GM23338 (cell line): Measurements from ENCODE around the gene PPM1E.

Experiments
- CREB1 ChIP-seq: fragments of 250-450 bp; sonication (Bioruptor Pico); IDR thresholded peaks from 2 replicates; pipeline ENCODE4 v1.5.0; 2020; ENCODE audit warnings: low read depth, mild to moderate bottlenecking, moderate library complexity
- CTCF ChIP-seq, 2 experiments: fragments of 200-600 bp in 1 of 2; sonication (generic) in 1 of 2; conservative IDR thresholded peaks; 2 replicates each; pipeline versions ENCODE4 v1.5.1 to v1.6.1; 2016 to 2017; ENCODE audit warnings: antibody characterized with exemption in 2 of 2, low read depth in 2 of 2, mild to moderate bottlenecking in 2 of 2, moderate library complexity in 1 of 2
- ETS1 ChIP-seq: IDR thresholded peaks from 2 replicates; pipeline ENCODE4 v1.6.1; 2016; ENCODE audit warnings: antibody characterized with exemption
- EZH2 ChIP-seq: fragments of 200-600 bp; sonication (generic); IDR thresholded peaks from one replicate; pipeline ENCODE4 v1.8.0; 2017; ENCODE audit warnings: antibody characterized with exemption, mild to moderate bottlenecking, low read depth; ENCODE audit not compliant: unreplicated experiment
- EZH2phosphoT487 ChIP-seq: fragments of 200-600 bp; sonication (generic); IDR thresholded peaks from one replicate; pipeline ENCODE4 v1.8.1; 2018; ENCODE audit warnings: antibody characterized with exemption; ENCODE audit not compliant: unreplicated experiment
- JUNB ChIP-seq: IDR thresholded peaks from one replicate; pipeline ENCODE4 v1.6.1; 2016; ENCODE audit warnings: antibody characterized with exemption; ENCODE audit not compliant: unreplicated experiment
- POLR2AphosphoS5 ChIP-seq: IDR thresholded peaks from 2 replicates; pipeline ENCODE4 v1.6.1; 2016; ENCODE audit warnings: antibody characterized with exemption, low read depth
- REST ChIP-seq: IDR thresholded peaks from one replicate; pipeline ENCODE4 v1.6.1; 2018; ENCODE audit warnings: antibody characterized with exemption; ENCODE audit not compliant: unreplicated experiment
- ZNF114 ChIP-seq: fragments of 250-450 bp; sonication (Bioruptor Pico); IDR thresholded peaks from 2 replicates; pipeline ENCODE4 v1.5.0; 2020; ENCODE audit warnings: mild to moderate bottlenecking, moderate library complexity

GRCh38 chr17:59002848-59003247 lies 247.2 kb downstream of the PPM1E start:
- TF ChIP-seq CTCF (conservative IDR thresholded peaks at IDR 0.05; ENCODE audit: low read depth in 2 of 2): no peak
- TF ChIP-seq EZH2phosphoT487: no peak
- TF ChIP-seq POLR2AphosphoS5: no peak
- no peak for TF ChIP-seq EZH2
- no peak for TF ChIP-seq ETS1
- TF ChIP-seq REST: no peak
- no peak for TF ChIP-seq ZNF114 (CRISPR knock-in tag)
- TF ChIP-seq JUNB: no peak
- TF ChIP-seq CREB1 (CRISPR knock-in tag): no peak
